Lung (tissue), 12 donors: Measurements from ENCODE around the gene CDYL. TPM values are rescaled to one million over a fixed set of nuclear protein-coding genes. Genes with fewer than 3 reads are reported as not detected.

Experiments
- ATAC-seq: fragments of 200-7000 bp; cut with Tn5 transposase; one replicate; pipeline ENCODE4 v1.9.1; 2020; ENCODE audit warnings: moderate number of reproducible peaks; ENCODE audit not compliant: insufficient read depth, low FRiP score
- DNase-seq, 3 donors: peaks; one replicate each; pipeline ENCODE4 v3.0.0-alpha.2; 2013 to 2017
- H3K27ac ChIP-seq, 2 donors: one replicate each; pipeline ENCODE4 v1.5.1; 2013; ENCODE audit warnings: mild to moderate bottlenecking in 2 of 2, moderate library complexity in 2 of 2, control low read depth in 1 of 2, inconsistent platforms in 1 of 2, low read depth in 1 of 2, low read length in 1 of 2
- H3K27me3 ChIP-seq, 3 donors: one replicate each; pipeline ENCODE4 v1.5.1; 2013; ENCODE audit warnings: low read length in 2 of 3; ENCODE audit not compliant: control insufficient read depth in 3 of 3, insufficient read depth in 3 of 3
- H3K36me3 ChIP-seq, 4 donors: one replicate each; pipeline ENCODE4 v1.5.1; 2013; ENCODE audit warnings: low read length in 4 of 4, mild to moderate bottlenecking in 1 of 4, moderate library complexity in 1 of 4; ENCODE audit not compliant: control insufficient read depth in 4 of 4, insufficient read depth in 4 of 4
- H3K4me1 ChIP-seq, 5 donors: one replicate each; pipeline ENCODE4 v1.5.1; 2013; ENCODE audit warnings: low read length in 5 of 5, mild to moderate bottlenecking in 2 of 5, moderate library complexity in 1 of 5; ENCODE audit not compliant: control insufficient read depth in 5 of 5, insufficient read depth in 5 of 5
- H3K4me3 ChIP-seq: one replicate; pipeline ENCODE4 v1.5.1; 2013; ENCODE audit warnings: mild to moderate bottlenecking, control low read depth, moderate library complexity
- H3K9ac ChIP-seq, 2 donors: one replicate each; pipeline ENCODE4 v1.5.1; 2013; ENCODE audit warnings: low read length in 2 of 2, control low read depth in 1 of 2; ENCODE audit not compliant: insufficient read depth in 1 of 2
- H3K9me3 ChIP-seq, 4 donors: one replicate each; pipeline ENCODE4 v1.5.1; 2013; ENCODE audit warnings: low read length in 3 of 4, mild to moderate bottlenecking in 1 of 4, moderate library complexity in 1 of 4; ENCODE audit not compliant: control insufficient read depth in 4 of 4, insufficient read depth in 3 of 4
- WGBS, 2 donors: extraction: QIAGEN DNeasy Blood & Tissue Kit; methylation state at CpG; one replicate each; pipeline ENCODE4 v1.1.7; 2013; 5-methylcytosine and 5-hydroxymethylcytosine counted together
- polyA plus RNA-seq, 2 donors: library from polyadenylated mRNA; stranded (reverse); fragments of 200-250 nt; gene quantifications; one replicate each; pipeline ENCODE4 v1.2.1, GENCODE V29; 2013
- total RNA-seq, 2 donors: library from RNA; depleted of rRNA in 1 of 2; stranded (reverse); fragments of >200 nt in 1 of 2; gene quantifications; one replicate each; pipeline ENCODE4 v1.2.1, GENCODE V29; 2014 to 2021
- TF ChIP-seq, protein P1 (sequence below): IDR thresholded peaks from 2 replicates; pipeline ENCODE4 v1.5.1; 2012; ENCODE audit warnings: mild to moderate bottlenecking; ENCODE audit errors: control extremely low read depth, extremely low read depth
- donor health status: control.
- donor health status: control.
- donor health status: Bipolar disorder and iron deficiency.
- donor health status: healthy.
- donor health status: DM: yes; HTN: yes; CAD: no.

CDYL gene
- total and polyA plus RNA-seq, 4 donors: 5.8 to 51.6 (median 20.9) TPM

DNA sequence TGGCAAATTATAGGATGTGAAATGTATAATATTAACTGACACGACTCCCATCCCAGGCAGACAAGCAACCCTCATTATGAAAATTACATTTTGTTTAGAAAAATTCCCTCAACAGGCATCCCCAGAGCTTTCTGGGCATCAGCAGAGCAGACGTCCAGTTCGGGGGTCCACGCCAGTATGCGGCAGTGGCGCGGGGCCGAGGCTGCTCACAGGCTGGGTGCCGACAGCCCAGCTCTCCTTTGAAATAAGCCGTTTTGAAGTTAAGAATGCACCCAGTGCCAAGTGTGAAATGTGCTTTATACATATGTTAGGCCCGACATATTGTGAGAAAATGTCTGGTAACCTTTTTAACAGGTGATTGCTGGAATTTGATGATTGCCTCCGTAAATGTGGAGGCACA is 177.2 kb downstream of the CDYL start:
- no peaks in the 10 kb centered on the region for H3K27me3 ChIP-seq
- peaks cover 6 to 14% (median 10%) of the 10 kb centered on the region in 4 donors for H3K36me3 ChIP-seq
- no peak overlapping the region for H3K9ac ChIP-seq
- no peak overlapping the region for H3K27ac ChIP-seq
- WGBS, 2 donors: 98% methylated on average over 12 of the region's 12 CpGs
- no peak overlapping the region for H3K4me3 ChIP-seq
- no peak for ATAC-seq
- TF ChIP-seq, protein P1, sequence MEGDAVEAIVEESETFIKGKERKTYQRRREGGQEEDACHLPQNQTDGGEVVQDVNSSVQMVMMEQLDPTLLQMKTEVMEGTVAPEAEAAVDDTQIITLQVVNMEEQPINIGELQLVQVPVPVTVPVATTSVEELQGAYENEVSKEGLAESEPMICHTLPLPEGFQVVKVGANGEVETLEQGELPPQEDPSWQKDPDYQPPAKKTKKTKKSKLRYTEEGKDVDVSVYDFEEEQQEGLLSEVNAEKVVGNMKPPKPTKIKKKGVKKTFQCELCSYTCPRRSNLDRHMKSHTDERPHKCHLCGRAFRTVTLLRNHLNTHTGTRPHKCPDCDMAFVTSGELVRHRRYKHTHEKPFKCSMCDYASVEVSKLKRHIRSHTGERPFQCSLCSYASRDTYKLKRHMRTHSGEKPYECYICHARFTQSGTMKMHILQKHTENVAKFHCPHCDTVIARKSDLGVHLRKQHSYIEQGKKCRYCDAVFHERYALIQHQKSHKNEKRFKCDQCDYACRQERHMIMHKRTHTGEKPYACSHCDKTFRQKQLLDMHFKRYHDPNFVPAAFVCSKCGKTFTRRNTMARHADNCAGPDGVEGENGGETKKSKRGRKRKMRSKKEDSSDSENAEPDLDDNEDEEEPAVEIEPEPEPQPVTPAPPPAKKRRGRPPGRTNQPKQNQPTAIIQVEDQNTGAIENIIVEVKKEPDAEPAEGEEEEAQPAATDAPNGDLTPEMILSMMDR: no peak
- peaks cover 0 to 2% (median 0%) of the 10 kb centered on the region in 4 donors for H3K9me3 ChIP-seq
- no peak for DNase-seq
- H3K4me1 ChIP-seq: peaks cover 0 to 2% (median 0%) of the 10 kb centered on the region in 5 donors

DNA sequence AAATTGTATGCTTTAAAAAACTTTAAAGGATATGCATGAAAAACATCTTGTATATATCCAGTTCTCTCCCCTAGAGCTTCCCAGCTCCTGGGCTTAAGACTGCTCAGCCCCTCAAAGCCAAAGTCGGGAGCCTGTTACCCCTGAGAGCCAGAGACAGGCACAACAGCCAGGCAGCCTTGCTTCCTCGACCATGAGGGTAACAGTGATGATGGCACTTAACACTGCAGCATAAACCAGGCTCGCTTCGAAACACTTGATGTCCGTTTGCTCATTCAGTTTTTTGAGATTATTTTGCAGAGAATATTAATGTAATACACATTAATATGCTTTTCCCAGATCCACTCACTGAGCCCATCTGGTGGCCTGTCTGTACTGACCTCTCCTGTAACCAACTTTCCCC is 180.4 kb downstream of the CDYL start:
- TF ChIP-seq, protein P1: no peak
- ATAC-seq (no peak), DNase-seq (no peak)
- no peak overlapping the region for H3K4me3 ChIP-seq
- H3K4me1 ChIP-seq: peaks cover 0 to 2% (median 0%) of the 10 kb centered on the region in 5 donors
- H3K9ac ChIP-seq: no peak overlapping the region
- no peak overlapping the region for H3K27ac ChIP-seq
- no peaks in the 10 kb centered on the region for H3K27me3 ChIP-seq
- peaks cover 4 to 14% (median 6%) of the 10 kb centered on the region in 4 donors for H3K36me3 ChIP-seq
- 88 to 92% methylated on average over 5 of the region's 5 CpGs for WGBS, 2 donors
- H3K9me3 ChIP-seq: peaks cover 0 to 2% (median 0%) of the 10 kb centered on the region in 4 donors

DNA sequence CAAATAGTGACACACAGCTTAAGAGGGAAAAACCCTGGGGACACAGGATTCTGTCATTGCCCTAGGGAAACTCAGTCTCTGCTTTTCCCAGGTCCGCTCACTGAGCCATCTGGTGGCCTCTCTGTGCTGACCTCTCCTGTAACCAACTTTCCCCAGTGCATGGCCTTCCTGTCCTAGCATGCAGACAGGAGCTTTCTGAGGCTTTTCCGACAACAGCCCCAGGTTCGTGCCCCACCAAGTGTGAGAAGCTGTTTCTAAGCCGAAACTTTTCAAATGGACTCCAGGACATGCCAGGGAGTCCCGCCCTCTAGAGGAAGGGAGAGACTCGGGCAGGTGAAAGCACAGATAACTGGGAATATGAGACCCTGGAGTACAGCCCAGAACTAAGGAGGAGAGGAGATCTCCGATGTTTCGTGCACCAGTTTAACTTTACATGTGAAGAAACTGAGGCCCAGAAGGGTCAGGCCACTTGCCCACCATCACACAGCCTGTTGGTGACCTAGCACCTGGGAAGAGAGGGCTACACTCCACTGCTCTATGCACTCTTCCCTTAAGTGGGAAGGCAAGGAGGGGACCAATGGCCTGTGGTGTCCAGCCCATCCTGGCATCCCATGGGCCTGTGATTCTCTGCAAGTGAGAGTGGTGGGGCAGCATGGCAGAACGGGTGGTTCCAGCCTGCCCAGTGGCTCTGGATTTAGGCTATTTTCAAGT is 181.5 kb downstream of the CDYL start:
- Histone ChIP-seq H3K4me3 (no peak overlapping the region), H3K9me3 (peaks cover 0 to 2% (median 0%) of the 10 kb centered on the region in 4 donors), H3K4me1 (peaks cover 0 to 2% (median 0%) of the 10 kb centered on the region in 5 donors), H3K27ac (no peak overlapping the region), H3K27me3 (no peaks in the 10 kb centered on the region), H3K36me3 (peaks cover under 1 to 6% (median 4%) of the 10 kb centered on the region in 4 donors), H3K9ac (no peak overlapping the region)
- 72 to 77% methylated on average over 9 of the region's 9 CpGs for WGBS, 2 donors
- TF ChIP-seq, protein P1: no peak
- ATAC-seq (no peak), DNase-seq (no peak)
